GM23248 (cell line): Measurements from ENCODE around the gene SUCNR1.

ENCODE experiments used
- EZH2 ChIP-seq: fragments of 200-600 bp; sonication (generic); IDR thresholded peaks from 2 replicates; pipeline ENCODE4 v1.6.1; 2018; ENCODE audit warnings: antibody characterized with exemption, mild to moderate bottlenecking; ENCODE audit not compliant: insufficient read depth, poor library complexity, severe bottlenecking
- EZH2phosphoT487 ChIP-seq: fragments of 200-600 bp; sonication (generic); IDR thresholded peaks from 2 replicates; pipeline ENCODE4 v1.6.1; 2018; ENCODE audit warnings: antibody characterized with exemption, moderate library complexity, mild to moderate bottlenecking, low read depth; ENCODE audit not compliant: insufficient read depth

GRCh38 chr3:151905647-151906046, 32.2 kb downstream of the SUCNR1 start:
- TF ChIP-seq EZH2phosphoT487 (no peak), EZH2 (no peak)
